ENCODE data around the gene HS6ST3. TPM values are rescaled to one million over a fixed set of nuclear protein-coding genes. Genes with fewer than 3 reads are reported as not detected.
"Not testable (repeated sequence)": the region's sequence is repeated elsewhere in the genome, so short reads cannot be mapped to it uniquely, and the experiment has no call there.

Gene HS6ST3
- total RNA-seq, 1 donor: not detected

DNA sequence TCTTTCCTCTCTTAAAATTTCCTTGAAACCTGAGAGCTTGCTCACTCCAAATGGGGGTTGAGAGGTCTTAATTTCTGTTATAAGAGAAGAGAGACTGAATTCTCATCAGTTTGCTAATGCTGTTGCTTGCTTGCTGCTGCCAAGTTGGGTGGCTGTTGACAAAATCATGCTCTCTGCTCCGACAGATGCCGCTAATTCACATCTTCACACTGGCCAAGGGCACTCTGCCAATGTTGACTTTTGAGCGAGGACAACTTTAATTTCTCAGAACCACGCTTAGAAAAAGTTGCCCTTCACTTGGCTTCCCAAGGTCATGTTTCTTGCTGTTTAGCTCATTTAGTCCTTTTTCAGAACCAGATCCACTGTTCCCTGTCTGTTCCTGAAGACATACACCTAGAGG is 402.9 kb downstream of the HS6ST3 start:
- DNase-seq (ENCODE audit: low read depth): no peak
- H3K4me3 ChIP-seq (ENCODE audit: low read depth, low read length): no peak overlapping the region
- no peak for TF ChIP-seq CTCF (IDR thresholded peaks at IDR 0.05; ENCODE audit: insufficient read depth, low read depth, low read length)

DNA sequence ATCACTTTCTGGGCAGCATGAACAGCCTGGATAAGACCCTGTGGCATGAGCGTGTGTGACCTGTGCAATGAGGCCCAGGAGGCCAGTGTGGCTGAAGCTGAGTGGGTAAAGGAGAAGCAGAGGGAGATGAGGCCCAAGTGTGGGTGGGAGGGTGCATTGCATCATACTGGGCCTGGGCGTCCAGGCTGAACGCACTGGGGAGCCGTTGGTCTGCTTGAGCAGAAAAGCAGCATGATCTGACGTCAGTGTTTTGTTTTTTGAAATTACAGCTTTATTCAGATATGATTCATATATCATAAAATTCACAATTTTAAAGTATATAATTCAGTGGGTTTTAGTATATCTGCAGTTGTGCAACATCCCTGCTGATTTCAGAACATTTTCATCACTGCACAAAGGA is 409.7 kb downstream of the HS6ST3 start:
- no peak for TF ChIP-seq CTCF (IDR thresholded peaks at IDR 0.05; ENCODE audit: insufficient read depth, low read depth, low read length)
- no peak overlapping the region for H3K4me3 ChIP-seq (ENCODE audit: low read depth, low read length)
- DNase-seq (ENCODE audit: low read depth): no peak

- DNase-seq (ENCODE audit: low read depth): no peak
- H3K4me3 ChIP-seq (ENCODE audit: low read depth, low read length): no peak overlapping the region
- TF ChIP-seq CTCF (IDR thresholded peaks at IDR 0.05; ENCODE audit: insufficient read depth, low read depth, low read length): no peak
These were observed 411.0 kb downstream of the HS6ST3 start for GRCh38 chr13:96500953-96501352.

DNA sequence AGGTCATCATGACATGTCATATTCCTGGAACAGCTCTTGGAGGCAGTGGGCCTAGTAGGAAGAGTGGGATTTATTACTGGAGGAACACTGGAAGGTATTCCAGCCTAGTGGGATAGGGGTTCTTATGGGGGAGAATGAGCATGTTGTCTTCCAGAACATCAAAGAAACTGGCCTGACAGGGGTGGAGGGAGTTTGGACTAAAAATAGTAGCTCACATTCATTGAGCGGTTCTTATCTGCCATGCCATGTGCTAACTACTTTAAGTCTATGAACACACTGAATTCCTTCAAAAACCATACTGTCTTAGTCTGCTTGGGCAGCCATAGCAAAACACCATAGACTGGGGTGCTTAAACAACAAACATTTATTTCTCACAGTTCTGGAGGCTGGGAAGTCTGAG is 413.6 kb downstream of the HS6ST3 start:
- no peak for TF ChIP-seq CTCF (IDR thresholded peaks at IDR 0.05; ENCODE audit: insufficient read depth, low read depth, low read length)
- no peak for DNase-seq (ENCODE audit: low read depth)

GRCh38 chr13:96511587-96511986 is 421.7 kb downstream of the HS6ST3 start:
- TF ChIP-seq CTCF (IDR thresholded peaks at IDR 0.05; ENCODE audit: insufficient read depth, low read depth, low read length): no peak
- H3K4me3 ChIP-seq (ENCODE audit: low read depth, low read length): no peak overlapping the region
- no peak for DNase-seq (ENCODE audit: low read depth)

More for the DNA sequence above, 413.6 kb downstream of the HS6ST3 start:
- no peak overlapping the region for H3K4me3 ChIP-seq (ENCODE audit: low read depth, low read length)

DNA sequence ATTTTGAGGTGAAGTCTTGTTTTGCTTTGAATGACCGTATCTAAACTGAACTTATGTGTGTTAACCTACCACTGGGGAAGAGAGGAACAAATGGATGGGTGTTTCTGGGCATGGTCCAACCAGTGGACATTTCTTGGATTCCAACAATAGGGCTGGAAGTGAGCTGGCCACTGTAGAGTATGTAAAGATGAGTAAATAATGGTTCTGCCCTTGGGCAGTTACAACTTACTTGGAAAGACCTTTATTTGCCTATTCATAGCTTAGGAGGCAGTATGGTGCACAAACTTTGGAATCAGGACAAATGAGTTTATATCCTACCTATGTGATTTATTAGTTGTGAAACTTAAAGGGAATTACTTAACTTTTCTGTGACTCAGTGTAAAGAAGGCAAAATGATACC is 429.5 kb downstream of the HS6ST3 start:
- H3K4me3 ChIP-seq (ENCODE audit: low read depth, low read length): no peak overlapping the region
- no peak for TF ChIP-seq CTCF (IDR thresholded peaks at IDR 0.05; ENCODE audit: insufficient read depth, low read depth, low read length)
- DNase-seq (ENCODE audit: low read depth): no peak

- not testable (repeated sequence) for H3K4me3 ChIP-seq (ENCODE audit: low read depth, low read length); DNase-seq (ENCODE audit: low read depth)
These were observed 434.6 kb downstream of the HS6ST3 start for GRCh38 chr13:96524398-96525020.
